DND-41 (cell line): ENCODE results near the gene ZBTB7B.

Experiments used
- EZH2 ChIP-seq: IDR thresholded peaks from 3 replicates; pipeline ENCODE4 v1.6.1; 2012; ENCODE audit warnings: borderline replicate concordance, low read depth, mild to moderate bottlenecking, moderate library complexity, low read length, inconsistent platforms; ENCODE audit not compliant: severe bottlenecking
- TF ChIP-seq, protein P1 (sequence below): IDR thresholded peaks from 2 replicates; pipeline ENCODE4 v1.5.1; 2012; ENCODE audit warnings: borderline replicate concordance, low read length, moderate library complexity, mild to moderate bottlenecking; ENCODE audit not compliant: poor library complexity, severe bottlenecking; ENCODE audit errors: extremely low read depth

DNA sequence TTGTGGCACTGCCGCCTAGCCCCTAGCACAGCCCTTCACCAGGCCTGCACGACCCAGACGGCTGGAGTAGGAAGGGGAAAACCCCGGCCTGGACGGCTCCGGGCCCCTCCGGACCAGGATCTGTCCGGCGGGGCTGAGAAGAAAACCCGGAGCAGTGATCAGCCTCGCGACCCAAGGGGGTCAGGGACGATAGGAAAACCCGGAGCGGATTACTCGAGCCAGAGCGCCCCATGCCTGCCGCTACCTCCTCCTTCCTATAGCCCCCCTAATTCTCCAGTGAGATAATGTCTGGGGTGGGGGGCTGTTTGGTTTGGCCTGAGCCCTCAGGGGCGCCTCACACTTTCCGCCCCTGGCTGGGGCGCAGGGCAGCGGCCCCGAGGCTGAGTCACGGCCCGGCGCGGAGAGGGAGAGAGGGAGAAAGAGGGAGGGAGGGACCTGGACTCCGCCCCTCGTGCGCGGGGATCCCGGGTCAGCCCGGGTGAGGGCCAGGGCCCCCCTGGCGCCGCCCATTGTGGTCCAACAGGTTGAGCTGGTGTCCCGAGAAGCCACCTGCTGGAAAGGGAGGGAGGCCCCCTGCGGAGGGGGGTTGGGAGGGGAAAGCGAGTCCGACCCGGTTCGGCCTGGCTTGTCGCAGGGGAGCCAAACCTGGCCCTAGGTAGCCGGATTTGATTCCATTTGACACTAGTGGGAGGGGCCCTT, 1.7 kb upstream of the ZBTB7B start:
- TF ChIP-seq, protein P1, sequence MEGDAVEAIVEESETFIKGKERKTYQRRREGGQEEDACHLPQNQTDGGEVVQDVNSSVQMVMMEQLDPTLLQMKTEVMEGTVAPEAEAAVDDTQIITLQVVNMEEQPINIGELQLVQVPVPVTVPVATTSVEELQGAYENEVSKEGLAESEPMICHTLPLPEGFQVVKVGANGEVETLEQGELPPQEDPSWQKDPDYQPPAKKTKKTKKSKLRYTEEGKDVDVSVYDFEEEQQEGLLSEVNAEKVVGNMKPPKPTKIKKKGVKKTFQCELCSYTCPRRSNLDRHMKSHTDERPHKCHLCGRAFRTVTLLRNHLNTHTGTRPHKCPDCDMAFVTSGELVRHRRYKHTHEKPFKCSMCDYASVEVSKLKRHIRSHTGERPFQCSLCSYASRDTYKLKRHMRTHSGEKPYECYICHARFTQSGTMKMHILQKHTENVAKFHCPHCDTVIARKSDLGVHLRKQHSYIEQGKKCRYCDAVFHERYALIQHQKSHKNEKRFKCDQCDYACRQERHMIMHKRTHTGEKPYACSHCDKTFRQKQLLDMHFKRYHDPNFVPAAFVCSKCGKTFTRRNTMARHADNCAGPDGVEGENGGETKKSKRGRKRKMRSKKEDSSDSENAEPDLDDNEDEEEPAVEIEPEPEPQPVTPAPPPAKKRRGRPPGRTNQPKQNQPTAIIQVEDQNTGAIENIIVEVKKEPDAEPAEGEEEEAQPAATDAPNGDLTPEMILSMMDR = no peak
- no peak for TF ChIP-seq EZH2
